H9 (cell line): Measurements from ENCODE around the gene CDH26. TPM values are rescaled to one million over a fixed set of nuclear protein-coding genes. Genes with fewer than 3 reads are reported as not detected.
A peak's percentile ranks its signal among the peaks of the same experiment; 100 is the strongest.

Experiments used
- DNase-seq: peaks from one replicate; pipeline ENCODE4 v3.0.0-alpha.2; 2017
- H2AFZ ChIP-seq: one replicate; pipeline ENCODE4 v1.6.1; 2013; ENCODE audit warnings: mild to moderate bottlenecking, low read length, control low read depth, moderate library complexity
- H2AK5ac ChIP-seq: 2 replicates; pipeline ENCODE4 v1.6.1; 2013; ENCODE audit warnings: low read length, control low read depth, mixed read lengths; ENCODE audit not compliant: insufficient read length
- H2BK120ac ChIP-seq: one replicate; pipeline ENCODE4 v1.6.1; 2013; ENCODE audit warnings: low read depth, mild to moderate bottlenecking, low read length, control low read depth, inconsistent platforms; ENCODE audit not compliant: poor library complexity, severe bottlenecking
- H2BK12ac ChIP-seq: 2 replicates; pipeline ENCODE4 v1.6.1; 2013; ENCODE audit warnings: low read length, control low read depth, mixed read lengths, low read depth; ENCODE audit not compliant: insufficient read length
- H2BK15ac ChIP-seq: 2 replicates; pipeline ENCODE4 v1.6.1; 2013; ENCODE audit warnings: low read depth, low read length, control low read depth
- H2BK20ac ChIP-seq: one replicate; pipeline ENCODE4 v1.6.1; 2013; ENCODE audit warnings: low read depth, mild to moderate bottlenecking, low read length, control low read depth, inconsistent platforms; ENCODE audit not compliant: poor library complexity, severe bottlenecking
- H2BK5ac ChIP-seq: 2 replicates; pipeline ENCODE4 v1.6.1; 2013; ENCODE audit warnings: low read length, control low read depth, mixed read lengths; ENCODE audit not compliant: insufficient read length
- H3K14ac ChIP-seq: 2 replicates; pipeline ENCODE4 v1.6.1; 2013; ENCODE audit warnings: low read length, control low read depth; ENCODE audit not compliant: insufficient read depth
- H3K18ac ChIP-seq: 2 replicates; pipeline ENCODE4 v1.6.1; 2013; ENCODE audit warnings: low read depth, mild to moderate bottlenecking, mixed read lengths, low read length, control low read depth; ENCODE audit not compliant: insufficient read length
- H3K23ac ChIP-seq: 2 replicates; pipeline ENCODE4 v1.6.1; 2013; ENCODE audit warnings: low read length, control low read depth, mixed read lengths, low read depth; ENCODE audit not compliant: insufficient read length
- H3K23me2 ChIP-seq: 2 replicates; pipeline ENCODE4 v1.6.1; 2013; ENCODE audit warnings: low read depth, mild to moderate bottlenecking, mixed read lengths, low read length, control low read depth; ENCODE audit not compliant: insufficient read length, poor library complexity, severe bottlenecking
- H3K27ac ChIP-seq: 2 replicates; pipeline ENCODE4 v1.5.1; 2013; ENCODE audit warnings: low read length, control low read depth, mixed read lengths, low read depth; ENCODE audit not compliant: insufficient read length
- H3K27me3 ChIP-seq: 2 replicates; pipeline ENCODE4 v1.6.1; 2013; ENCODE audit warnings: low read length, control low read depth, inconsistent platforms; ENCODE audit not compliant: insufficient read depth
- H3K4ac ChIP-seq: 2 replicates; pipeline ENCODE4 v1.6.1; 2013; ENCODE audit warnings: low read depth, mild to moderate bottlenecking, control low read depth, inconsistent platforms, low read length, moderate library complexity
- H3K4me1 ChIP-seq: 2 replicates; pipeline ENCODE4 v1.6.1; 2013; ENCODE audit warnings: low read length, control low read depth, inconsistent platforms; ENCODE audit not compliant: insufficient read depth
- H3K4me2 ChIP-seq: 2 replicates; pipeline ENCODE4 v1.6.1; 2013; ENCODE audit warnings: low read length, control low read depth, mixed read lengths; ENCODE audit not compliant: insufficient read length, insufficient read depth
- H3K56ac ChIP-seq: 2 replicates; pipeline ENCODE4 v1.6.1; 2013; ENCODE audit warnings: low read depth, mild to moderate bottlenecking, mixed read lengths, low read length, control low read depth; ENCODE audit not compliant: insufficient read length
- H3K79me1 ChIP-seq: 2 replicates; pipeline ENCODE4 v1.6.1; 2013; ENCODE audit warnings: low read depth, mild to moderate bottlenecking, moderate library complexity, low read length, control low read depth, inconsistent platforms; ENCODE audit not compliant: insufficient read depth, poor library complexity, severe bottlenecking
- H3K79me2 ChIP-seq: 2 replicates; pipeline ENCODE4 v1.6.1; 2013; ENCODE audit warnings: low read length, control low read depth, inconsistent platforms; ENCODE audit not compliant: insufficient read depth
- H3K9ac ChIP-seq: 2 replicates; pipeline ENCODE4 v1.6.1; 2013; ENCODE audit warnings: low read length, control low read depth, mixed read lengths; ENCODE audit not compliant: insufficient read length; ENCODE audit errors: extremely low read depth
- H3K9me3 ChIP-seq: one replicate; pipeline ENCODE4 v1.6.1; 2013; ENCODE audit warnings: low read depth, low read length, inconsistent platforms; ENCODE audit not compliant: control insufficient read depth
- H3T11ph ChIP-seq: one replicate; pipeline ENCODE4 v1.6.1; 2013; ENCODE audit warnings: mild to moderate bottlenecking, low read length, control low read depth, inconsistent platforms
- H4K20me1 ChIP-seq: one replicate; pipeline ENCODE4 v1.6.1; 2013; ENCODE audit not compliant: control insufficient read depth, insufficient read length, insufficient read depth
- H4K5ac ChIP-seq: 2 replicates; pipeline ENCODE4 v1.6.1; 2013; ENCODE audit warnings: low read depth, mild to moderate bottlenecking, mixed read lengths, low read length, control low read depth; ENCODE audit not compliant: insufficient read length
- H4K8ac ChIP-seq: replicated peaks from 2 replicates; pipeline ENCODE4 v1.6.1; 2013; ENCODE audit warnings: low read length, control low read depth, mixed read lengths, low read depth; ENCODE audit not compliant: insufficient read length
- H4K91ac ChIP-seq: 2 replicates; pipeline ENCODE4 v1.6.1; 2013; ENCODE audit warnings: low read depth, mild to moderate bottlenecking, moderate library complexity, mixed read lengths, low read length, control low read depth; ENCODE audit not compliant: insufficient read length
- H3K27ac Mint-ChIP-seq, 3 experiments: 2 replicates in 2 of 3; 3 replicates in 1 of 3; pipeline ENCODE4 v1.8.0; 2020 to 2021; ENCODE audit warnings: mixed read lengths in 3 of 3, mild to moderate bottlenecking in 1 of 3, moderate library complexity in 1 of 3
- H3K27me3 Mint-ChIP-seq: 2 replicates; pipeline ENCODE4 v1.8.0; 2021; ENCODE audit warnings: low read depth, mild to moderate bottlenecking, moderate library complexity, mixed read lengths
- H3K36me3 Mint-ChIP-seq, 3 experiments: 2 replicates in 2 of 3; 3 replicates in 1 of 3; pipeline ENCODE4 v1.8.0; 2020 to 2021; ENCODE audit warnings: low read depth in 3 of 3, mixed read lengths in 3 of 3; ENCODE audit not compliant: insufficient read depth in 1 of 3
- H3K4me1 Mint-ChIP-seq, 2 experiments: 2 replicates each; pipeline ENCODE4 v1.8.0; 2020; ENCODE audit warnings: mixed read lengths in 2 of 2
- H3K4me3 Mint-ChIP-seq, 2 experiments: 2 replicates in 1 of 2; 3 replicates in 1 of 2; pipeline ENCODE4 v1.8.0; 2020 to 2021; ENCODE audit warnings: mild to moderate bottlenecking in 2 of 2, mixed read lengths in 2 of 2, moderate library complexity in 1 of 2
- H3K9me3 Mint-ChIP-seq, 2 experiments: 2 replicates in 1 of 2; 3 replicates in 1 of 2; pipeline ENCODE4 v1.8.0; 2020; ENCODE audit warnings: mild to moderate bottlenecking in 2 of 2, mixed read lengths in 2 of 2, moderate library complexity in 1 of 2
- WGBS: extraction: QIAGEN DNeasy Blood & Tissue Kit; methylation state at CpG from one replicate; pipeline ENCODE4 v1.1.7; 2013; ENCODE audit warnings: missing lambda C conversion rate, low lambda C conversion rate, mixed read lengths; ENCODE audit not compliant: insufficient read length; ENCODE audit errors: extremely low coverage; 5-methylcytosine and 5-hydroxymethylcytosine counted together
- long read RNA-seq: library from polyadenylated mRNA; unstranded; transcript quantifications from one replicate; pipeline ENCODE4 v2.0.0, GENCODE V29; 2020
- total RNA-seq: library from RNA; stranded (reverse); gene quantifications from 2 replicates; pipeline ENCODE4 v1.2.1, GENCODE V29; 2021
- TF ChIP-seq, protein P1 (sequence below): fragments of 200-600 bp; sonication (generic); conservative IDR thresholded peaks from 3 replicates; pipeline ENCODE4 v1.8.0; 2021; ENCODE audit warnings: antibody characterized with exemption, mild to moderate bottlenecking

The CDH26 gene
- total RNA-seq: 0.79 and 0.97 TPM in 2 replicates
- long read RNA-seq, partial matches to known transcripts: 1 of 1 reads
- long read RNA-seq, other reads (novel, unspliced or antisense): 0 of 1 reads

DNA sequence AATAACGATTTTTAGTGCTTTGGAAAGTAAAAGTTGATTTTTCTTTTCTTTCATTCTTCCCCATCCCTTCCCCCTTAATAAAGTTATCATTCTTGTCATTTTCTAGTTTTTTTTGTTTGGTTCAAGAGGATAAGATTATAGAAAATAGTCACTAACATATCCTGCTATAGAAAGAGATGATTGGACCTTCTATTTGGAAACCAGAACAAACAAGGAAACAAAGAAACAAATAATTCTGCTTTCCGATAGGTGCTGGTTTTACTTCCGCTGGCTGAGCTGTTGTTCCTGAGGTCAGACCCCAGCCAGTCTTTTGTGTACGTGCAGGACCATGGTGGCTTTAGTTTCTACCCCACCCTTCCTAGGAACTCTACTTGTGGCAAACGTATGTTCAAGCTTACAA lies at the start of gene CDH26:
TSS of gene CDH26 (plus strand) at position 301 of the 400 bp plus-strand sequence. CDS start 304 bp downstream, outside the sequence.
- no peaks in the 10 kb centered on the region for H3K27me3 ChIP-seq
- Mint-ChIP-seq H3K27me3 (peaks cover 2% of the 10 kb centered on the region; the same call in 1 of the 2 replicates), H3K36me3 (no peaks in the 10 kb centered on the region), H3K4me1 (peaks cover 0 to 8% of the 10 kb centered on the region in 2 experiments; a peak in 3 of 4 replicates), H3K27ac (peak within 1 kb of the TSS in 1 of 3 experiments; percentile 7; a peak in 1 of 7 replicates), H3K9me3 (no peaks in the 10 kb centered on the region), H3K4me3 (no peak within 1 kb of the TSS; a peak in 1 of 5 replicates)
- no peak within 1 kb of the TSS for H2BK15ac ChIP-seq
- no peaks in the 10 kb centered on the region for H3K79me2 ChIP-seq
- H4K5ac ChIP-seq: no peak within 1 kb of the TSS
- H3K27ac ChIP-seq: no peak within 1 kb of the TSS
- no peak within 1 kb of the TSS for H4K91ac ChIP-seq
- H2AK5ac ChIP-seq: no peak within 1 kb of the TSS
- H3K9ac ChIP-seq: no peak within 1 kb of the TSS
- no peak within 1 kb of the TSS for H3K23ac ChIP-seq
- H3K18ac ChIP-seq: no peak within 1 kb of the TSS
- H3K14ac ChIP-seq: peak within 1 kb of the TSS; percentile 25; the same call in 1 of the 2 replicates
- no peak within 1 kb of the TSS for H3K4ac ChIP-seq
- H3K56ac ChIP-seq: no peak within 1 kb of the TSS
- no peak within 1 kb of the TSS for H2BK5ac ChIP-seq
- no peaks in the 10 kb centered on the region for H3K9me3 ChIP-seq
- DNase-seq: no peak
- H4K20me1 ChIP-seq: no peaks in the 10 kb centered on the region
- H2BK20ac ChIP-seq: no peak within 1 kb of the TSS
- H2BK120ac ChIP-seq: no peak within 1 kb of the TSS
- H3K79me1 ChIP-seq: no peaks in the 10 kb centered on the region
- no peak within 1 kb of the TSS for H2AFZ ChIP-seq
- H3K23me2 ChIP-seq: peaks cover 3% of the 10 kb centered on the region
- WGBS: no CpG with 5 or more reads among the region's 5 CpGs
- no peak within 1 kb of the TSS for H3K4me2 ChIP-seq
- no peaks in the 10 kb centered on the region for H3K4me1 ChIP-seq
- H4K8ac ChIP-seq: no peak within 1 kb of the TSS
- H2BK12ac ChIP-seq: no peak within 1 kb of the TSS
- H3T11ph ChIP-seq: no peak within 1 kb of the TSS
- TF ChIP-seq, protein P1, sequence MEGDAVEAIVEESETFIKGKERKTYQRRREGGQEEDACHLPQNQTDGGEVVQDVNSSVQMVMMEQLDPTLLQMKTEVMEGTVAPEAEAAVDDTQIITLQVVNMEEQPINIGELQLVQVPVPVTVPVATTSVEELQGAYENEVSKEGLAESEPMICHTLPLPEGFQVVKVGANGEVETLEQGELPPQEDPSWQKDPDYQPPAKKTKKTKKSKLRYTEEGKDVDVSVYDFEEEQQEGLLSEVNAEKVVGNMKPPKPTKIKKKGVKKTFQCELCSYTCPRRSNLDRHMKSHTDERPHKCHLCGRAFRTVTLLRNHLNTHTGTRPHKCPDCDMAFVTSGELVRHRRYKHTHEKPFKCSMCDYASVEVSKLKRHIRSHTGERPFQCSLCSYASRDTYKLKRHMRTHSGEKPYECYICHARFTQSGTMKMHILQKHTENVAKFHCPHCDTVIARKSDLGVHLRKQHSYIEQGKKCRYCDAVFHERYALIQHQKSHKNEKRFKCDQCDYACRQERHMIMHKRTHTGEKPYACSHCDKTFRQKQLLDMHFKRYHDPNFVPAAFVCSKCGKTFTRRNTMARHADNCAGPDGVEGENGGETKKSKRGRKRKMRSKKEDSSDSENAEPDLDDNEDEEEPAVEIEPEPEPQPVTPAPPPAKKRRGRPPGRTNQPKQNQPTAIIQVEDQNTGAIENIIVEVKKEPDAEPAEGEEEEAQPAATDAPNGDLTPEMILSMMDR: no peak
